Measurements from ENCODE around the gene SLC35G1. TPM values are rescaled to one million over a fixed set of nuclear protein-coding genes. Genes with fewer than 3 reads are reported as not detected.

The SLC35G1 gene
- total RNA-seq, 1 experiment from 2014 or later, result 9.4 TPM

DNA sequence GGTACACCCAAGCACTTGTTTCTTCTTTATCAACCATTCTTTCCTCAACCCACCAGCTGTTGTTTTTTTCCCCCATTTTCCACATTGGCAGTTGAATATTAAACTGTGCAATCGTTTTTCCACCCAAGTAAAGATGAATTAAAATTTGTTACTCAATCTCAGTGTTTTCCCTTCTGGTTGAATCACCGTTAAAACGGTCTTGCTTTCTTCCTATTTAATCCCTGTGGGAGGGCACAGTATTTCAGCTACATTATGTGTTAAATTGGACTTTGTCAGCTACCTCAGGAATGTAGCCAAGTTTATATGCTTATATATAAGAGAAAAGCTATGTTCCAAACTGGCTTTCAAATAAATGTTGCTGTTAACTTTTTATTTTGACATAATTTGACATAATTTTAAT, 19.9 kb downstream of the SLC35G1 start:
- no TSS peak for BruUV-seq (replicated peaks)
- H3K4me2 ChIP-seq (ENCODE audit: low read length), result no peak overlapping the region
- no peaks in the 10 kb centered on the region for H3K4me1 ChIP-seq (ENCODE audit: control insufficient read depth in 1 of 2, insufficient read depth in 2 of 2, low read length in 2 of 2)
- no peak overlapping the region for H2AFZ ChIP-seq (ENCODE audit: low read depth, low read length, poor library complexity, severe bottlenecking)
- H3K4me3 ChIP-seq (replicated peaks in 1 of 2; ENCODE audit: low read depth in 1 of 2, low read length in 2 of 2), result no peak overlapping the region
- ChIA-PET CTCF (interaction anchor here (2.0 kb wide), 1 partner anchor 530 kb away, joined by 9 read pairs; no protein-coding TSS in a partner anchor), POLR2A (no interaction called here), RAD21 (ENCODE audit: low non-redundant PET in 1 of 2, low total read pairs in 2 of 2, uncharacterized antibody in 2 of 2, unreplicated experiment in 2 of 2) (interaction anchor here in 1 of 2 experiments (0.9 kb wide), 1 partner anchor 92 kb away, joined by 9 read pairs; no protein-coding TSS in a partner anchor)
- TF ChIP-seq SRF (IDR thresholded peaks at IDR 0.05; ENCODE audit: low read depth) (no peak), CEBPB (IDR thresholded peaks at IDR 0.05; ENCODE audit: low read depth) (no peak), ELF1 (IDR thresholded peaks at IDR 0.05; ENCODE audit: borderline replicate concordance, low read depth) (no peak), EZH2phosphoT487 (IDR thresholded peaks at IDR 0.05; ENCODE audit: borderline replicate concordance) (no peak)
- TF ChIP-seq, protein P1, sequence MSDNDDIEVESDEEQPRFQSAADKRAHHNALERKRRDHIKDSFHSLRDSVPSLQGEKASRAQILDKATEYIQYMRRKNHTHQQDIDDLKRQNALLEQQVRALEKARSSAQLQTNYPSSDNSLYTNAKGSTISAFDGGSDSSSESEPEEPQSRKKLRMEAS (IDR thresholded peaks at IDR 0.05), result no peak
- H3K36me3 ChIP-seq (ENCODE audit: control insufficient read depth in 1 of 2, insufficient read depth in 2 of 2, low read length in 2 of 2), result no peaks in the 10 kb centered on the region
- H4K20me1 ChIP-seq (ENCODE audit: insufficient read depth), result no peaks in the 10 kb centered on the region
- no peaks in the 10 kb centered on the region for H3K9me2 ChIP-seq (ENCODE audit: insufficient read depth)
- H3K9ac ChIP-seq (ENCODE audit: low read length), result no peak overlapping the region
- DNase-seq (ENCODE audit: low read depth, low spot score) (no peak), ATAC-seq (no peak)
- H3K79me2 ChIP-seq (ENCODE audit: insufficient read depth, low read length), result no peaks in the 10 kb centered on the region
- no peaks in the 10 kb centered on the region for H3K9me3 ChIP-seq (ENCODE audit: control insufficient read depth in 1 of 2, insufficient read depth in 1 of 2, low read depth in 1 of 2, low read length in 2 of 2)
- intact Hi-C loops (cut with micrococcal nuclease), result no loop called here
- H3K27me3 ChIP-seq (ENCODE audit: insufficient read depth, low read length), result no peaks in the 10 kb centered on the region
- H3K27ac ChIP-seq (ENCODE audit: low read depth, low read length), result no peak overlapping the region

DNA sequence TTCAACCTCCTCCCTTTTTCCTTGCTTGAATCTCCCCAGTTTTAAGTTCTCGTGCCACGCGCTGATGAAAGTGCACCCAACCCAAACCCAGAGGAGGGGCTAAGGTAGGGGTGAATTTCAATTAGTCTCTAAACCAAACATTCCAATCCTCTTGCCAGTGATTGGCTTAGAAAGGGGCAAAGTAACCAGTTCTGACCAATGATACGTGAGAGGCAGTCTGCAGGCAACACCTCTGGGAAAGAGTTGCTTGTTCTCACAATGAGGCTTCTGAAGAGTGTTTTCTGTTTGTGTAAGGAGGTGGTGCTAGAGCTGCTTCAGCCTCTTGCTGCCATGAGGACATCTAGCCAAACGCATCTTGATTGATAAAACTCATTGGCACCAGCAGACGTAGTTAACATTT, 21.8 kb downstream of the SLC35G1 start:
- peak; percentile 52; the same call in 1 of the 2 replicates for ATAC-seq
- no TSS peak for BruUV-seq (replicated peaks)
- Histone ChIP-seq H3K9ac (ENCODE audit: low read length) (no peak overlapping the region), H3K79me2 (ENCODE audit: insufficient read depth, low read length) (no peaks in the 10 kb centered on the region), H3K27me3 (ENCODE audit: insufficient read depth, low read length) (no peaks in the 10 kb centered on the region), H2AFZ (ENCODE audit: low read depth, low read length, poor library complexity, severe bottlenecking) (no peak overlapping the region), H3K4me3 (replicated peaks in 1 of 2; ENCODE audit: low read depth in 1 of 2, low read length in 2 of 2) (no peak overlapping the region), H3K36me3 (ENCODE audit: control insufficient read depth in 1 of 2, insufficient read depth in 2 of 2, low read length in 2 of 2) (no peaks in the 10 kb centered on the region), H3K4me1 (ENCODE audit: control insufficient read depth in 1 of 2, insufficient read depth in 2 of 2, low read length in 2 of 2) (no peaks in the 10 kb centered on the region), H3K4me2 (ENCODE audit: low read length) (no peak overlapping the region), H3K9me2 (ENCODE audit: insufficient read depth) (no peaks in the 10 kb centered on the region), H4K20me1 (ENCODE audit: insufficient read depth) (no peaks in the 10 kb centered on the region), H3K27ac (ENCODE audit: low read depth, low read length) (no peak overlapping the region), H3K9me3 (ENCODE audit: control insufficient read depth in 1 of 2, insufficient read depth in 1 of 2, low read depth in 1 of 2, low read length in 2 of 2) (no peaks in the 10 kb centered on the region)
- intact Hi-C loops (cut with micrococcal nuclease), result loop anchor here (5.0 kb wide), 1 partner anchor 93 kb away; no protein-coding TSS in a partner anchor
- RAD21 ChIA-PET (ENCODE audit: low non-redundant PET in 1 of 2, low total read pairs in 2 of 2, uncharacterized antibody in 2 of 2, unreplicated experiment in 2 of 2), result interaction anchor here in 1 of 2 experiments (1.3 kb wide), 1 partner anchor 405 kb away, joined by 6 read pairs; no protein-coding TSS in a partner anchor
- POLR2A ChIA-PET, result no interaction called here
- DNase-seq (ENCODE audit: low read depth, low spot score), result no peak
- CTCF ChIA-PET, result interaction anchor here (0.8 to 3.1 kb wide), 6 partner anchors 11 to 529 kb away, joined by 3 to 90 read pairs (median 6); no protein-coding TSS in a partner anchor
- TF ChIP-seq ZNF274 (IDR thresholded peaks at IDR 0.05; ENCODE audit: low read depth, low read length) (no peak), EZH2 (IDR thresholded peaks at IDR 0.05) (no peak), YY1 (IDR thresholded peaks at IDR 0.05; ENCODE audit: extremely low read depth, insufficient replicate concordance, low read depth, low read length) (no peak), ZBTB33 (IDR thresholded peaks at IDR 0.05; ENCODE audit: extremely low read depth, insufficient replicate concordance, low read length) (no peak), SIN3A (IDR thresholded peaks at IDR 0.05; ENCODE audit: low read depth) (no peak)
